Calu3 (cell line): ENCODE measurements around the gene GALR3. TPM values are rescaled to one million over a fixed set of nuclear protein-coding genes. Genes with fewer than 3 reads are reported as not detected.

Source experiments
- BruUV-seq: library from RNA; stranded (reverse); fragments of 400-500 nt; replicated peaks from 2 replicates; lab custom pipeline; 2021; lab: Mats Ljungman, UMichigan
- CTCF ChIA-PET: fragments of 300-600 bp; sonication (Branson Sonifier 250); formaldehyde crosslinking; loops from one replicate; lab custom pipeline; 2022; ENCODE audit warnings: antibody characterized with exemption; lab: Charles Lee
- DNase-seq: peaks from one replicate; pipeline ENCODE4 v3.0.0; 2022
- H3K27ac Mint-ChIP-seq: one replicate; pipeline ENCODE4 v1.8.0; 2022; ENCODE audit warnings: mixed read lengths; ENCODE audit not compliant: unreplicated experiment
- H3K27me3 Mint-ChIP-seq: one replicate; pipeline ENCODE4 v1.8.0; 2022; ENCODE audit warnings: mixed read lengths; ENCODE audit not compliant: unreplicated experiment
- H3K36me3 Mint-ChIP-seq: one replicate; pipeline ENCODE4 v1.8.0; 2022; ENCODE audit warnings: mild to moderate bottlenecking, moderate library complexity, mixed read lengths; ENCODE audit not compliant: insufficient read depth, unreplicated experiment
- H3K4me1 Mint-ChIP-seq: one replicate; pipeline ENCODE4 v1.8.0; 2022; ENCODE audit warnings: mild to moderate bottlenecking, low read depth, mixed read lengths; ENCODE audit not compliant: unreplicated experiment
- H3K4me3 Mint-ChIP-seq: one replicate; pipeline ENCODE4 v1.8.0; 2022; ENCODE audit warnings: mild to moderate bottlenecking, low read depth, moderate library complexity, mixed read lengths; ENCODE audit not compliant: unreplicated experiment
- H3K9me3 Mint-ChIP-seq: one replicate; pipeline ENCODE4 v1.8.0; 2022; ENCODE audit warnings: low read depth, mixed read lengths; ENCODE audit not compliant: unreplicated experiment
- intact Hi-C: fragments of 100-400 bp; cut with micrococcal nuclease; formaldehyde crosslinking; loops from one replicate; pipeline ENCODE4 v1.10.0; 2022; ENCODE audit not compliant: unreplicated experiment
- total RNA-seq: library from RNA; stranded (reverse); gene quantifications from 2 replicates; pipeline ENCODE4 v1.2.3, GENCODE V29; 2022
- TF ChIP-seq, protein P1 (sequence below): fragments of 200-600 bp; IDR thresholded peaks from one replicate; pipeline ENCODE4 v1.8.0; 2022; ENCODE audit warnings: antibody characterized with exemption; ENCODE audit not compliant: unreplicated experiment

Gene GALR3
- total RNA-seq, 1 experiment from 2014 or later: 0.31 TPM

DNA sequence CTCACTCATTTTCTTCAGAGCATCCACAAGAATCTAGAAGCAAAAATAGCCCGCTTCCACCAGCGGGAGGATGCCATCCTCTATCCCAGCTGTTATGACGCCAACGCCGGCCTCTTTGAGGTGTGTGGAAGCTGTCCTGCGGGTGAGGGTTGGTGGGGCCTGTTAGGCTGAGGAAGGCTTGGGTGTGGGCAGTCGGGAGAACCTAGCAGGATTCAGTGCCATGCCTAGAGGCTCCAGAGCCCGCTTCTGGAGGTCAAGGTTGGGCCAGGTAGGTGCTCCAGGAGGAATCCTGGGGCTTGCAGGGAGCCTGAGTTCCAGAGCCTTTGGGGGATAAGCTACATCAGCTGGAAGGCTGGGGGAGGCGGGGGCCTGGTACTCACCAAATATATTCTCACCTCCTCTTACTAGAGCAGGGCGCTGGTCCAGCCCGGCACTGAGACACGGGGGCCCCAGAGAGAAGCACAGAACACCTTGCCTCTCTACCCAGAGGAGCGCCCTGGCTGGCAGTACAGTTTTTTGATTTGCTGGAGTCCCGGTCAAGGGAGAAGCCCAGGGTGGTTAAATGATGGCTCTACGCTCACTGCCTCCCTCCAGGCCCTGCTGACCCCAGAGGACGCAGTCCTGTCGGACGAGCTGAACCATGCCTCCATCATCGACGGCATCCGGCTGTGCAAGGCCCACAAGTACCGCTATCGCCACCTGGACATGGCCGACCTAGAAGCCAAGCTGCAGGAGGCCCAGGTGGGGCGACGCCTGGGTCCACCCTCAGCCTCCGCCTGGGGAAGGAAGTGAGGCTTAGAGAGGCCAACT lies 10.1 kb upstream of the GALR3 start:
- intact Hi-C loops: no loop called here
- no peak overlapping the region for H3K27ac Mint-ChIP-seq
- no peaks in the 10 kb centered on the region for H3K9me3 Mint-ChIP-seq
- no peak overlapping the region for H3K4me3 Mint-ChIP-seq
- no peaks in the 10 kb centered on the region for H3K4me1 Mint-ChIP-seq
- CTCF ChIA-PET: no interaction called here
- no TSS peak for BruUV-seq
- TF ChIP-seq, protein P1, sequence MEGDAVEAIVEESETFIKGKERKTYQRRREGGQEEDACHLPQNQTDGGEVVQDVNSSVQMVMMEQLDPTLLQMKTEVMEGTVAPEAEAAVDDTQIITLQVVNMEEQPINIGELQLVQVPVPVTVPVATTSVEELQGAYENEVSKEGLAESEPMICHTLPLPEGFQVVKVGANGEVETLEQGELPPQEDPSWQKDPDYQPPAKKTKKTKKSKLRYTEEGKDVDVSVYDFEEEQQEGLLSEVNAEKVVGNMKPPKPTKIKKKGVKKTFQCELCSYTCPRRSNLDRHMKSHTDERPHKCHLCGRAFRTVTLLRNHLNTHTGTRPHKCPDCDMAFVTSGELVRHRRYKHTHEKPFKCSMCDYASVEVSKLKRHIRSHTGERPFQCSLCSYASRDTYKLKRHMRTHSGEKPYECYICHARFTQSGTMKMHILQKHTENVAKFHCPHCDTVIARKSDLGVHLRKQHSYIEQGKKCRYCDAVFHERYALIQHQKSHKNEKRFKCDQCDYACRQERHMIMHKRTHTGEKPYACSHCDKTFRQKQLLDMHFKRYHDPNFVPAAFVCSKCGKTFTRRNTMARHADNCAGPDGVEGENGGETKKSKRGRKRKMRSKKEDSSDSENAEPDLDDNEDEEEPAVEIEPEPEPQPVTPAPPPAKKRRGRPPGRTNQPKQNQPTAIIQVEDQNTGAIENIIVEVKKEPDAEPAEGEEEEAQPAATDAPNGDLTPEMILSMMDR: no peak
- H3K27me3 Mint-ChIP-seq: no peaks in the 10 kb centered on the region
- no peak for DNase-seq
- peaks cover 24% of the 10 kb centered on the region for H3K36me3 Mint-ChIP-seq

DNA sequence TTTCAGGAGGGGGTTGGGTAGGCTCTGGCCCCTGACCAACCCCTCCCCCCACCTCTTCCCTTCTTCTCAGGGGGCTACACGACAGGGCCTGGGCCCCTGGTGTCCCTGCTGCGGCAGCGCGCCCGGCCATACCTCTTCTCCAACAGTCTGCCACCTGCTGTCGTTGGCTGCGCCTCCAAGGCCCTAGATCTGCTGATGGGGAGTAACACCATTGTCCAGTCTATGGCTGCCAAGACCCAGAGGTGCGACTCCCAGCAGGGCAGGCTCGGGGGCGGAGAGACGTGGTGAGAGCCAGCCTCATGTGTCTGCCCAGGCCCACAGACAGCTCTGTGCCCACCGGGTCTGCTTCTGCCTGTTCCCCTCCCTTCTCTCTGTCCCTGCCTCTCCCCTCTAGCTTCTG lies 7.6 kb upstream of the GALR3 start:
- TF ChIP-seq, protein P1: no peak
- no peak overlapping the region for H3K27ac Mint-ChIP-seq
- no peak for DNase-seq
- H3K4me3 Mint-ChIP-seq: no peak overlapping the region
- H3K4me1 Mint-ChIP-seq: no peaks in the 10 kb centered on the region
- H3K27me3 Mint-ChIP-seq: no peaks in the 10 kb centered on the region
- no peaks in the 10 kb centered on the region for H3K9me3 Mint-ChIP-seq
- BruUV-seq: no TSS peak
- H3K36me3 Mint-ChIP-seq: peaks cover 18% of the 10 kb centered on the region
- intact Hi-C loops: loop anchor here (5.0 kb wide), 1 partner anchor 152 kb away; no protein-coding TSS in a partner anchor
- CTCF ChIA-PET: no interaction called here

DNA sequence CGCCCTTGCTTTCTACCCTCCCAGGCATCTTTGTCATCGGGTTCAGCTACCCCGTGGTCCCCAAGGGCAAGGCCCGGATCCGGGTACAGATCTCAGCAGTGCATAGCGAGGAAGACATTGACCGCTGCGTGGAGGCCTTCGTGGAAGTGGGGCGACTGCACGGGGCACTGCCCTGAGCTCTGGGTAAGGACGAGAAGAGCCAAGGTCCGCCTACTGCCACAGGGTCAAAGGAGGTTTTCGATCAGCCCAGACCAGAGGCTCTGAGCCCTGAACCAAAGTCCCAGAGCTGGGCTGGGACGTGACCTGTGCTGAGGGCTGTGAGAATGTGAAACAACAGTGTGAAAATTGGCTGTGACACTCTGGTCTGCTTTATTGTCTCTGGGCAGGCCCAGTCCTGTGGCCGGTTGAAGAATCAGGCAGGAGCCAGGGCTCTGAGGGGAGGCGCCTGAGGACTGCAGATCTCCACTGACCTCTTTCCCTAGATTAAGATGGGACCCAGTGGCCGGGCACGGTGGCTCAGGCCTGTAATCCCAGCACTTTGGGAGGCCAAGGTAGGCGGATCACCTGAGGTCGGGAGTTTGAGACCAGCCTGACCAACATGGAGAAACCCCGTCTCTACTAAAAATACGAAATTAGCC lies 6.5 kb upstream of the GALR3 start:
- intact Hi-C loops: loop anchor here (5.0 kb wide), 1 partner anchor 151 kb away; no protein-coding TSS in a partner anchor
- Mint-ChIP-seq H3K9me3 (no peaks in the 10 kb centered on the region), H3K27me3 (no peaks in the 10 kb centered on the region), H3K4me3 (no peak overlapping the region), H3K4me1 (peaks cover 2% of the 10 kb centered on the region), H3K36me3 (peaks cover 18% of the 10 kb centered on the region), H3K27ac (no peak overlapping the region)
- CTCF ChIA-PET: interaction anchor here (1.7 kb wide), 2 partner anchors 9 to 76 kb away, joined by 3 to 6 read pairs; partner anchors contain the start of gene GCAT
- no peak for DNase-seq
- TF ChIP-seq, protein P1: no peak
- BruUV-seq: no TSS peak

DNA sequence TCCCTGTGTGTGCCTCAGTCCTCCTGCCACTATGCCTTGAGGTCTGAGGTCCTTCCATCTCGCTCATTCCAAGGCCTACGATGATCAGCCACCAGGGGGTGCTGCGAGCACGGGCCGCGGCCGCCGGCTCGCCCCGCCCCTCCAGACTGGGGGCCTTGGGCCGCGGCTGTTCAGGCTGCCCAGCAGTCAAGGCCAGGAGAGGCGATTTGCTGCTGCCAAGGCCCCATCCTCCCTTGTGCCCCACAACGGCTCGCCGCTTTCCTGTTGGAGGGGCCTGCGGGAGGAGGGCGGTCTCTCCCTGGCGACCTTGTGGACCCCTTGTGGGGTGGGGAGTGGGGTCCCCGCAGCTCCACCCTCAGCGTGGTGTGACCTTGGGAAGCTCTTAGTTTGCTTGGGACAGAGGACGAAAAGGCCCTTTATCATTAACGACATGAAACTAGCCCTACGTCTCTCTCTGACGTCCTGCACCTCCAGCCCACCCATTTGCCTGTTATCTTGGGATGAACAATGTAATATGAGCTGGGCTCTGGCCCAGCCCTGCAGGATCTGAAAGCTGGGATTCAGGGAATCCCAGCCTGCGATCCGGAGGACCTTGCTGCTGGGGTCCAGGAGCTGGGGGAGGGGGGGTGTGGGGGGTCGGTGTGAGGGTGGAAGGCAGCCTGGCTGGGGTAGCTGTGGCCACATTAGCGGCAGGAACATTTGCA lies 5.3 kb upstream of the GALR3 start:
- H3K4me3 Mint-ChIP-seq: peak overlapping the region; percentile 56
- peaks cover 15% of the 10 kb centered on the region for H3K36me3 Mint-ChIP-seq
- no peaks in the 10 kb centered on the region for H3K27me3 Mint-ChIP-seq
- TF ChIP-seq, protein P1: peak; percentile 88
- BruUV-seq: no TSS peak
- no peak overlapping the region for H3K27ac Mint-ChIP-seq
- DNase-seq: peak; percentile 94
- no peaks in the 10 kb centered on the region for H3K9me3 Mint-ChIP-seq
- CTCF ChIA-PET: interaction anchor here (0.5 to 1.8 kb wide), 9 partner anchors 11 to 343 kb away, joined by 3 to 16 read pairs (median 4); partner anchors contain the start of genes ANKRD54 and GCAT
- H3K4me1 Mint-ChIP-seq: peaks cover 9% of the 10 kb centered on the region
- intact Hi-C loops: loop anchor here (1.0 to 5.0 kb wide), 2 partner anchors 45 to 149 kb away; no protein-coding TSS in a partner anchor
